Mesenchymal stem cell (in vitro differentiated cells and primary cell): Measurements from ENCODE around the gene NTNG2.

ENCODE experiments used
- DNase-seq: peaks from one replicate; pipeline ENCODE4 v3.0.0-alpha.2; 2013
- H2AFZ ChIP-seq: one replicate; pipeline ENCODE4 v1.6.1; 2013; ENCODE audit warnings: low read depth, mild to moderate bottlenecking, control low read depth, inconsistent platforms, low read length, moderate library complexity
- H2AK5ac ChIP-seq: 2 replicates; pipeline ENCODE4 v1.6.1; 2013; ENCODE audit warnings: low read length, moderate library complexity, mild to moderate bottlenecking, inconsistent platforms; ENCODE audit not compliant: severe bottlenecking
- H2BK120ac ChIP-seq: one replicate; pipeline ENCODE4 v1.6.1; 2013; ENCODE audit warnings: low read depth, mild to moderate bottlenecking, inconsistent platforms, low read length, moderate library complexity
- H2BK12ac ChIP-seq, 2 experiments: one replicate each; pipeline ENCODE4 v1.6.1; 2013; ENCODE audit warnings: inconsistent platforms in 2 of 2, low read length in 2 of 2, mild to moderate bottlenecking in 2 of 2, moderate library complexity in 2 of 2, control low read depth in 1 of 2
- H2BK15ac ChIP-seq: one replicate; pipeline ENCODE4 v1.6.1; 2013; ENCODE audit warnings: mild to moderate bottlenecking, low read depth, inconsistent platforms; ENCODE audit not compliant: poor library complexity, severe bottlenecking
- H2BK5ac ChIP-seq: 2 replicates; pipeline ENCODE4 v1.6.1; 2013; ENCODE audit warnings: low read depth, mild to moderate bottlenecking, low read length, control low read depth, inconsistent platforms; ENCODE audit not compliant: poor library complexity, severe bottlenecking
- H3K14ac ChIP-seq, 2 experiments: one replicate each; pipeline ENCODE4 v1.6.1; 2013; ENCODE audit warnings: inconsistent platforms in 2 of 2, low read length in 2 of 2, control low read depth in 1 of 2, mild to moderate bottlenecking in 1 of 2, moderate library complexity in 1 of 2
- H3K18ac ChIP-seq, 2 experiments: one replicate each; pipeline ENCODE4 v1.6.1; 2013; ENCODE audit warnings: inconsistent platforms in 2 of 2, low read length in 2 of 2, control low read depth in 1 of 2, low read depth in 1 of 2, mild to moderate bottlenecking in 1 of 2
- H3K23ac ChIP-seq, 2 experiments: one replicate each; pipeline ENCODE4 v1.6.1; 2013; ENCODE audit warnings: inconsistent platforms in 2 of 2, low read length in 2 of 2, mild to moderate bottlenecking in 2 of 2, moderate library complexity in 2 of 2, control low read depth in 1 of 2
- H3K27ac ChIP-seq: 2 replicates; pipeline ENCODE4 v1.5.1; 2013; ENCODE audit warnings: mild to moderate bottlenecking, moderate library complexity, low read length, control low read depth, inconsistent platforms; ENCODE audit not compliant: poor library complexity, severe bottlenecking
- H3K27me3 ChIP-seq, 2 experiments: 2 replicates each; pipeline versions ENCODE4 v1.6.1 to v1.7.0; 2013; ENCODE audit warnings: low read length in 2 of 2, mild to moderate bottlenecking in 2 of 2, moderate library complexity in 2 of 2, control low read depth in 1 of 2, inconsistent platforms in 1 of 2; ENCODE audit not compliant: control insufficient read depth in 1 of 2, insufficient read depth in 1 of 2
- H3K36me3 ChIP-seq, 2 experiments: 2 replicates each; pipeline versions ENCODE4 v1.6.1 to v1.7.0; 2013; ENCODE audit warnings: low read length in 2 of 2, control low read depth in 1 of 2, inconsistent platforms in 1 of 2, low read depth in 1 of 2, mild to moderate bottlenecking in 1 of 2; ENCODE audit not compliant: insufficient read depth in 2 of 2, control insufficient read depth in 1 of 2
- H3K4ac ChIP-seq, 2 experiments: one replicate each; pipeline ENCODE4 v1.6.1; 2013; ENCODE audit warnings: inconsistent platforms in 2 of 2, low read length in 2 of 2, mild to moderate bottlenecking in 2 of 2, moderate library complexity in 2 of 2, control low read depth in 1 of 2, low read depth in 1 of 2
- H3K4me1 ChIP-seq: 2 replicates; pipeline ENCODE4 v1.6.1; 2013; ENCODE audit warnings: low read depth, low read length, control low read depth; ENCODE audit not compliant: control insufficient read depth, insufficient read depth
- H3K4me2 ChIP-seq: 2 replicates; pipeline ENCODE4 v1.6.1; 2013; ENCODE audit warnings: low read length, mild to moderate bottlenecking, inconsistent platforms; ENCODE audit not compliant: poor library complexity, severe bottlenecking
- H3K4me3 ChIP-seq, 2 experiments: 2 replicates each; pipeline versions ENCODE4 v1.5.1 to v1.7.0; 2013; ENCODE audit warnings: low read length in 2 of 2, mild to moderate bottlenecking in 2 of 2, control low read depth in 1 of 2, low read depth in 1 of 2; ENCODE audit not compliant: insufficient read depth in 1 of 2
- H3K79me1 ChIP-seq: replicated peaks from 2 replicates; pipeline ENCODE4 v1.6.1; 2013; ENCODE audit warnings: mild to moderate bottlenecking, control low read depth, low read length, inconsistent platforms; ENCODE audit not compliant: poor library complexity, severe bottlenecking
- H3K9ac ChIP-seq: 2 replicates; pipeline ENCODE4 v1.7.0; 2013; ENCODE audit warnings: mild to moderate bottlenecking, low read length, moderate library complexity
- H3K9me3 ChIP-seq: 2 replicates; pipeline ENCODE4 v1.7.0; 2013; ENCODE audit warnings: mild to moderate bottlenecking, low read length; ENCODE audit not compliant: control insufficient read depth
- H4K8ac ChIP-seq: one replicate; pipeline ENCODE4 v1.6.1; 2013; ENCODE audit warnings: inconsistent platforms, mild to moderate bottlenecking, low read length, moderate library complexity
- H4K91ac ChIP-seq: one replicate; pipeline ENCODE4 v1.6.1; 2013; ENCODE audit warnings: mild to moderate bottlenecking, low read length, inconsistent platforms
- WGBS: methylation state at CpG from one replicate; pipeline ENCODE4 v1.1.7; 2013; ENCODE audit warnings: mixed read lengths; 5-methylcytosine and 5-hydroxymethylcytosine counted together

NTNG2 gene

DNA sequence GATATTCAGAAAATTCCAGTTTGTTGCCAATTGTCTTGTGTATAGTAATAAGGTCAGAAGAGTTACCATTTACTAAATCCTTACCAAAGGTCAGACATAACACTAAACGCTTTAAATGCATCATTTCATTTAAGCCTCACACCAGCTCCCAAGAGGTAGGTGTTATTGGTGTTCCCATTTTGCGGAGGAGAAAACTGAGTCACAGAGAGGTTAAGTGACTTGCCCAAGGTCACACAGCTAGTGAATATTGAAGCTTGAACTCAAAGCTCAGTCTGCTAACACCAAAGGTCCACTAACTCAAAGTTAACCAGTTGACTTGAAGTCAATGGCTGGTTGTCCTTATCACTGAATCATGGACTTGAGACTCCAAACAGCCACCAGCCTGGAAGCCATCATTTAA, 40.8 kb upstream of the NTNG2 start:
- no peak overlapping the region for H3K23ac ChIP-seq
- H2BK120ac ChIP-seq = no peak overlapping the region
- no peak for DNase-seq
- no peak overlapping the region for H3K9ac ChIP-seq
- peaks cover 7% of the 10 kb centered on the region for H3K9me3 ChIP-seq
- H3K4me1 ChIP-seq = no peaks in the 10 kb centered on the region
- no peak overlapping the region for H2AFZ ChIP-seq
- no peak overlapping the region for H3K18ac ChIP-seq
- no peak overlapping the region for H3K4me2 ChIP-seq
- H2BK15ac ChIP-seq = no peak overlapping the region
- H3K27me3 ChIP-seq = peaks cover 76 to 97% of the 10 kb centered on the region in 2 experiments
- no peak overlapping the region for H3K4me3 ChIP-seq
- H3K79me1 ChIP-seq = no peaks in the 10 kb centered on the region
- no peak overlapping the region for H3K4ac ChIP-seq
- no peak overlapping the region for H2BK12ac ChIP-seq
- no peak overlapping the region for H3K14ac ChIP-seq
- no peak overlapping the region for H2AK5ac ChIP-seq
- H4K8ac ChIP-seq = no peak overlapping the region
- WGBS = 100% methylated on average over 1 of the region's 2 CpGs
- H2BK5ac ChIP-seq = no peak overlapping the region
- no peaks in the 10 kb centered on the region for H3K36me3 ChIP-seq
- H4K91ac ChIP-seq = no peak overlapping the region
- H3K27ac ChIP-seq = no peak overlapping the region

DNA sequence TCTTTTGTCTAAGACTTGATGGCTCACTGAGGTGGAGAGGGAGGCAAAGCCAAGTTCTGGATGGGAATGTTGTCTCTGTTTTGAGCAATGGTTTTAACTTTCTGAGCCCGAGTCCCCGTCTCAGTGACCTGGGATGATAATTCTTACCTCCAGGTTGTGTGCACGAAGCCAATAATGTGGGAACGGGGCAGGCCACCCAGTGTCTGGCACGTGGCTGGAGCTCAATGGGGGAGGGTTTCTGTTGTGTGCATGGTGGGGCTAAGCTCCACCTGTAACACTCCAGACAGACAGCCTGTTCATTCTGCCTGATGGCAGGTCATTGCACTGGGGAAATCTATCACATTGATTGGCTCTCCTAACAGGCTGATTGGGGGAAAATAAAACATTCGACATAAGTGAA, 37.1 kb upstream of the NTNG2 start:
- Histone ChIP-seq H3K4me2 (no peak overlapping the region), H2BK12ac (no peak overlapping the region), H2AK5ac (no peak overlapping the region), H2BK15ac (no peak overlapping the region), H2BK5ac (no peak overlapping the region), H3K9me3 (no peaks in the 10 kb centered on the region), H4K91ac (no peak overlapping the region), H2BK120ac (no peak overlapping the region), H3K27ac (no peak overlapping the region), H3K4me1 (no peaks in the 10 kb centered on the region), H3K36me3 (no peaks in the 10 kb centered on the region), H3K27me3 (peaks cover 70 to 97% of the 10 kb centered on the region in 2 experiments), H3K18ac (no peak overlapping the region), H3K9ac (no peak overlapping the region), H4K8ac (no peak overlapping the region), H3K79me1 (no peaks in the 10 kb centered on the region), H3K4ac (no peak overlapping the region), H3K14ac (no peak overlapping the region), H2AFZ (no peak overlapping the region), H3K4me3 (no peak overlapping the region), H3K23ac (no peak overlapping the region)
- WGBS = 69% methylated on average over 6 of the region's 6 CpGs
- DNase-seq = no peak

- no peak overlapping the region for H4K8ac ChIP-seq
- no peak overlapping the region for H2BK12ac ChIP-seq
- H2AK5ac ChIP-seq = no peak overlapping the region
- H2BK120ac ChIP-seq = no peak overlapping the region
- H3K23ac ChIP-seq = no peak overlapping the region
- H3K4me3 ChIP-seq = no peak overlapping the region
- H3K27ac ChIP-seq = no peak overlapping the region
- H3K36me3 ChIP-seq = no peaks in the 10 kb centered on the region
- no peak overlapping the region for H3K18ac ChIP-seq
- H3K4ac ChIP-seq = no peak overlapping the region
- no peak overlapping the region for H3K14ac ChIP-seq
- no peak overlapping the region for H2AFZ ChIP-seq
- H2BK15ac ChIP-seq = no peak overlapping the region
- WGBS = 39% methylated on average over 7 of the region's 7 CpGs
- no peak overlapping the region for H3K4me2 ChIP-seq
- no peak for DNase-seq
- H3K9ac ChIP-seq = no peak overlapping the region
- H3K9me3 ChIP-seq = no peaks in the 10 kb centered on the region
- H2BK5ac ChIP-seq = no peak overlapping the region
- H3K79me1 ChIP-seq = no peaks in the 10 kb centered on the region
- H3K4me1 ChIP-seq = no peaks in the 10 kb centered on the region
- peaks cover 67 to 97% of the 10 kb centered on the region in 2 experiments for H3K27me3 ChIP-seq
- no peak overlapping the region for H4K91ac ChIP-seq
Observed at GRCh38 chr9:132125361-132125760, 36.5 kb upstream of the NTNG2 start.

DNA sequence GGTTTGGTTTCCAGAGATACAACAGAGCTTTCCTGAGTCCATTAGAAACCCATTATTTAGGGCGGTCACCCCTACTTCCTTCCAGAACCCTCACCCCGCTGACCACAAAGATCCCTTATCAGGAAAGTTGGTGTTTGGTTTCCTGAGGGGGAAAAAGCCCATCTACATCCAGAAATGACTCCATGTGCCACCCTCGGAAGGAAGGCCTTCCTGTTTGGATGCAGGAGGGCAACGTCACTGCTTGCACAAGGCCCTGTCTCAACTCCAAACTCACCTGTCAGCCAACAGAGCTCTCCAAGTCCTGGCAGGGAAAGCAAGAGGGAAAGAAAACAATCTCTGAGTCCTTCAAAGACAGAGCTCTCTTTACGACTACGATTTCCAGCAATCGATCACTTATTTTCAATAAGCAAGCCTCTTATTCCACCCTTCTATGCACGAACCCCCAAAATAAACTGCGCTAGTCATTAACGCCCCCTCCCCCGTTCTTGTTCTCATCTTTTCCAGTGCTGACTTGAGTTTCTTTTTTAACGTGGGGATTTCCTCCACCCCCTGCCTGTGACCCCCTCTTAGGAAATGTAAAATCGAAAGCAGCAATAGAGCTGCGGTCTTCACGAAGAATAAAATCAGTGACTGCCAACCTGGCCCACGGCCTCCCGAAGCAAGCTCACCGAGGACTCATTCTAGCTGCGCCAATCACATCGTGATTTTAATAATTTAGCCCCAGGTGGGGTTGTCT, 35.7 kb upstream of the NTNG2 start:
- no peaks in the 10 kb centered on the region for H3K79me1 ChIP-seq

More for the DNA sequence above, 35.7 kb upstream of the NTNG2 start:
- no peak for DNase-seq
- WGBS = 75% methylated on average over 19 of the region's 20 CpGs
- Histone ChIP-seq H2AK5ac (no peak overlapping the region), H3K27ac (no peak overlapping the region), H2BK15ac (no peak overlapping the region), H3K18ac (no peak overlapping the region), H3K9me3 (no peaks in the 10 kb centered on the region), H3K27me3 (peaks cover 70 to 97% of the 10 kb centered on the region in 2 experiments), H4K8ac (no peak overlapping the region), H2BK12ac (no peak overlapping the region), H4K91ac (no peak overlapping the region), H2BK5ac (no peak overlapping the region), H3K4me2 (no peak overlapping the region), H3K14ac (no peak overlapping the region), H2AFZ (no peak overlapping the region), H3K4ac (no peak overlapping the region), H3K4me3 (peak overlapping the region in 1 of 2 experiments; percentile 42), H2BK120ac (no peak overlapping the region), H3K9ac (no peak overlapping the region), H3K36me3 (no peaks in the 10 kb centered on the region), H3K4me1 (no peaks in the 10 kb centered on the region), H3K23ac (no peak overlapping the region)
